Occipital lobe (tissue), 2 donors: ENCODE data around the gene POC1A. TPM values are rescaled to one million over a fixed set of nuclear protein-coding genes. Genes with fewer than 3 reads are reported as not detected.

Experiments used
- DNase-seq: peaks from one replicate; lab custom pipeline; 2025; lab: John Stamatoyannopoulos, UW
- total RNA-seq: library from RNA; depleted of rRNA; stranded (reverse); fragments of >200 nt; gene quantifications from one replicate; pipeline ENCODE4 v1.2.3, GENCODE V29; 2014

Gene POC1A
- total RNA-seq, 1 donor from 2014 or later = 3.1 TPM

GRCh38 chr3:52030714-52031310, 123.4 kb downstream of the POC1A start:
- DNase-seq = no peak

- DNase-seq = no peak
These were observed 124.7 kb downstream of the POC1A start for GRCh38 chr3:52029535-52029934.

- DNase-seq = no peak
These were observed 125.2 kb downstream of the POC1A start for GRCh38 chr3:52029053-52029452.

DNA sequence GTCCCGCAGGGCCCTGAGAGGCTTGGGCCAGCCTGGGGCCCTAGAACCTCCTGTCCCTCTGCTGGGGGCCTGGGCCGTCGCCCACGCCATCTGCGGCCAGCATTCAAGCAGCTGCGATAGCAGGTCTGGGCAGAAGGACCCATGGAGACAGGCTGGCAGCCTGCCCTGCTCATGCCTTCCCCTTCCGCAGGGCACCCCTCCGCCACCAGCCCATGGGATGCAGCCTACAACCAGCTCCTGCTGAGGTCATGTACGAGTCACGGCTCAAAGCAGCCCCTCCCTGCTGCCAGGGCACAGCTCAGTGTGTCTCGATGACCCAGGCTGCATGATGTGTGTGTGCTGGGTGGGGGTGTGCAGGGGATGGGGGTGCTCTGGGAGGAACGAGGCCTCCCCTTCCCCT, 125.7 kb downstream of the POC1A start:
- peak; percentile 75 for DNase-seq

DNA sequence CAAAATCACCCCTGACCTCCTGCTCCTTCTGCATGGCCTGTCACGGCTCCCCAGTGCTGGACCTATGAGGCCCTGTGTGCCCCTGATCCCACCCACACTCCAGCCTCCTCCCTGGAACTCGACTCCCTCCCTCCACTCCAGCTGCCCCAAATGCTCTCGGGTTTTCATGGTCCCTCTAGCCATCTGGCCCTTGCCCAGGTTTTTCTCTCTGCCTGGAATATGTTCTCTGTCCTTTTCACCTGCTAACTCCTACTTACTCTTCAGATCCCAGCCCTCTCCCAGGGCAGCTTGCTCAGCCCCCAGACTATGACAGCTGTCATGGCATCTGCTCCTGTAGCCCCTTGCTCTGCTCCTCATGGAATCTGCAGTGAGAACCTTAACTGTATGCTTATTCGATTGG, 128.2 kb downstream of the POC1A start:
- no peak for DNase-seq

GRCh38 chr3:52025453-52025852, 128.8 kb downstream of the POC1A start:
- no peak for DNase-seq

Other genes starting within 250 kb of the POC1A start
- 16.8 TPM for gene RRP9, start 212.5 kb downstream of the POC1A start, total RNA-seq
- gene PARP3, start 212.1 kb downstream of the POC1A start, total RNA-seq = 1.7 TPM
- 0.62 TPM for gene GPR62, start 199.0 kb downstream of the POC1A start, total RNA-seq
- gene PCBP4, start 187.0 kb downstream of the POC1A start, total RNA-seq = 42.7 TPM
- 1.9 TPM for gene ABHD14B, start 180.4 kb downstream of the POC1A start, total RNA-seq
- gene ABHD14A, start 179.4 kb downstream of the POC1A start, total RNA-seq = 20.6 TPM
- 2.8 TPM for gene ACY1, start 170.9 kb downstream of the POC1A start, total RNA-seq
- gene RPL29, start 158.5 kb downstream of the POC1A start, total RNA-seq = 778 TPM
- gene DUSP7, start 97.9 kb downstream of the POC1A start, total RNA-seq = 10.8 TPM
- gene ALAS1, start 43.7 kb upstream of the POC1A start, total RNA-seq = 36.2 TPM
- gene TLR9, start 71.2 kb upstream of the POC1A start, total RNA-seq = under 0.01 TPM
- gene TWF2, start 84.7 kb upstream of the POC1A start, total RNA-seq = 24.8 TPM
- 7.0 TPM for gene PPM1M, start 91.3 kb upstream of the POC1A start, total RNA-seq
- 158 TPM for gene WDR82, start 124.2 kb upstream of the POC1A start, total RNA-seq
- 3.6 TPM for gene GLYCTK, start 133.4 kb upstream of the POC1A start, total RNA-seq
- gene DNAH1, start 161.9 kb upstream of the POC1A start, total RNA-seq = 1.6 TPM